ENCODE data around the gene LRRC53. TPM values are rescaled to one million over a fixed set of nuclear protein-coding genes. Genes with fewer than 3 reads are reported as not detected.
A peak's percentile ranks its signal among the peaks of the same experiment; 100 is the strongest.

The LRRC53 gene
- polyA plus RNA-seq, 1 of the 3 experiments (the other 2 are of a cell fraction): not detected

DNA sequence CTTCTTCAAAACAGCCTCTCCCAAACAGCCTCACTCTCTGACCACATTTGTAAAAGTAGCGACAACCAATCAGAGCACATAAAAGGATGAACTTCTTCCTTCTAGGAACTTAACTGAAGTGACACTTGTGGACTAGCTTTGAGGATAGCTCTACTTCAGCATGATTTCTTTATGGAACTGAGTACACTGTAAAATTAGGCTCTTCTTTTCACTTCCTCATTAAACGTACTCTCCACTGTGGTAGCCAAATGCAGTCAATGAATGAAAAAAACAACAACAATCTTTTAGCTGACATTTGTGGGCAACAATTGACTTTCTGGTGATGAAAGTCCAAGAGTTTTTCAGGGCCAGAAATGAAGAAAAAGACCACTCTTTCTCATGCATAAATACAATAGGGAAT is 9.6 kb downstream of the LRRC53 start:
- H3K4me2 ChIP-seq: no peak overlapping the region
- H2AFZ ChIP-seq (ENCODE audit: low read depth): no peak overlapping the region
- DNase-seq: no peak
- POLR2A ChIA-PET: no interaction called here
- H3K9me2 ChIP-seq: no peaks in the 10 kb centered on the region
- H3K4me1 ChIP-seq (ENCODE audit: control insufficient read depth in 1 of 2, insufficient read depth in 2 of 2, low read depth in 1 of 2, low read length in 1 of 2): peaks cover 0 to 21% of the 10 kb centered on the region in 2 experiments; a peak in 2 of 4 replicates
- no peaks in the 10 kb centered on the region for H3K79me2 ChIP-seq (ENCODE audit: insufficient read depth)
- TF ChIP-seq RAD21 (IDR thresholded peaks at IDR 0.05; ENCODE audit: low read length): no peak
- TF ChIP-seq GABPA (IDR thresholded peaks at IDR 0.05; ENCODE audit: low read depth): no peak
- TF ChIP-seq, protein P1, sequence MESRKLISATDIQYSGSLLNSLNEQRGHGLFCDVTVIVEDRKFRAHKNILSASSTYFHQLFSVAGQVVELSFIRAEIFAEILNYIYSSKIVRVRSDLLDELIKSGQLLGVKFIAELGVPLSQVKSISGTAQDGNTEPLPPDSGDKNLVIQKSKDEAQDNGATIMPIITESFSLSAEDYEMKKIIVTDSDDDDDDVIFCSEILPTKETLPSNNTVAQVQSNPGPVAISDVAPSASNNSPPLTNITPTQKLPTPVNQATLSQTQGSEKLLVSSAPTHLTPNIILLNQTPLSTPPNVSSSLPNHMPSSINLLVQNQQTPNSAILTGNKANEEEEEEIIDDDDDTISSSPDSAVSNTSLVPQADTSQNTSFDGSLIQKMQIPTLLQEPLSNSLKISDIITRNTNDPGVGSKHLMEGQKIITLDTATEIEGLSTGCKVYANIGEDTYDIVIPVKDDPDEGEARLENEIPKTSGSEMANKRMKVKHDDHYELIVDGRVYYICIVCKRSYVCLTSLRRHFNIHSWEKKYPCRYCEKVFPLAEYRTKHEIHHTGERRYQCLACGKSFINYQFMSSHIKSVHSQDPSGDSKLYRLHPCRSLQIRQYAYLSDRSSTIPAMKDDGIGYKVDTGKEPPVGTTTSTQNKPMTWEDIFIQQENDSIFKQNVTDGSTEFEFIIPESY (IDR thresholded peaks at IDR 0.05; ENCODE audit: borderline replicate concordance, low read depth): no peak
- TF ChIP-seq RCOR1 (IDR thresholded peaks at IDR 0.05; ENCODE audit: low read length): no peak
- no peak for TF ChIP-seq ELF1 (IDR thresholded peaks at IDR 0.05)
- no peak for TF ChIP-seq FOXJ3 (CRISPR knock-in tag; IDR thresholded peaks at IDR 0.05)
- TF ChIP-seq, protein P2, sequence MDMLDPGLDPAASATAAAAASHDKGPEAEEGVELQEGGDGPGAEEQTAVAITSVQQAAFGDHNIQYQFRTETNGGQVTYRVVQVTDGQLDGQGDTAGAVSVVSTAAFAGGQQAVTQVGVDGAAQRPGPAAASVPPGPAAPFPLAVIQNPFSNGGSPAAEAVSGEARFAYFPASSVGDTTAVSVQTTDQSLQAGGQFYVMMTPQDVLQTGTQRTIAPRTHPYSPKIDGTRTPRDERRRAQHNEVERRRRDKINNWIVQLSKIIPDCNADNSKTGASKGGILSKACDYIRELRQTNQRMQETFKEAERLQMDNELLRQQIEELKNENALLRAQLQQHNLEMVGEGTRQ (IDR thresholded peaks at IDR 0.05; ENCODE audit: borderline replicate concordance, low read depth, low read length): no peak
- no peak for TF ChIP-seq RFX5 (IDR thresholded peaks at IDR 0.05; ENCODE audit: low read length)
- TF ChIP-seq, protein P3, sequence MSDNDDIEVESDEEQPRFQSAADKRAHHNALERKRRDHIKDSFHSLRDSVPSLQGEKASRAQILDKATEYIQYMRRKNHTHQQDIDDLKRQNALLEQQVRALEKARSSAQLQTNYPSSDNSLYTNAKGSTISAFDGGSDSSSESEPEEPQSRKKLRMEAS (IDR thresholded peaks at IDR 0.05; ENCODE audit: low read depth): no peak
- no peak for TF ChIP-seq MXI1 (IDR thresholded peaks at IDR 0.05; ENCODE audit: low read depth, low read length)
- H3K4me3 ChIP-seq (ENCODE audit: low read depth in 2 of 2, low read length in 1 of 2): no peak overlapping the region
- H3K27ac ChIP-seq (ENCODE audit: low read depth in 2 of 2, low read length in 1 of 2): no peak overlapping the region
- CTCF ChIA-PET: interaction anchor here (0.6 to 4.9 kb wide), 17 partner anchors 8 to 1881 kb away, joined by 3 to 55 read pairs (median 6); partner anchors contain the start of genes CRYZ and TYW3
- H3K36me3 ChIP-seq (replicated peaks in 1 of 2; ENCODE audit: control insufficient read depth in 1 of 2, insufficient read depth in 2 of 2, low read length in 1 of 2): no peaks in the 10 kb centered on the region
- H3K27me3 ChIP-seq (ENCODE audit: insufficient read depth): no peaks in the 10 kb centered on the region
- H3K9ac ChIP-seq: no peak overlapping the region
- H3K9me3 ChIP-seq: no peaks in the 10 kb centered on the region
- H3F3A ChIP-seq (replicated peaks; ENCODE audit: insufficient read depth): no peaks in the 10 kb centered on the region
- 34% methylated on average over 2 of the region's 2 CpGs for WGBS (ENCODE audit: low lambda C conversion rate)
- H4K20me1 ChIP-seq (ENCODE audit: insufficient read depth): no peaks in the 10 kb centered on the region

DNA sequence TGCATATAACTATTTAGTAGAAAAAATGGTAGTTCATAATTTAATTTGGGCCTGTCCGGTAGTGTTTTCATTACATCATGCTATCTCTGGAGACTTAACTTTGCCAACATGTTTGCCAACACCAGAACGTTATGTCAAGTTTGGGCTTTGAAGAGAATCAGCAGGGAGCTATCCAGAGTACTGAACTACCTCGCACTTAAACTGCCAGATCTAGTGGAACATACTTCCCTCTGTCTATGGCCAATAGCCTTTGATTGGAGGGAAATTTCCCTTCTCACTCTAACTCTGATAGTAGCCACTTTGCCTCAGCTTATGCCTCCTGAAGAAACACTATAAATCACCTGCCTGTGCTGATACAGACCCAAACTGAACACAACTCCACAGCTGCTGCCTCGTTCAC is 10.0 kb downstream of the LRRC53 start:
- DNase-seq: no peak
- H3K4me1 ChIP-seq (ENCODE audit: control insufficient read depth in 1 of 2, insufficient read depth in 2 of 2, low read depth in 1 of 2, low read length in 1 of 2): peaks cover 0 to 21% of the 10 kb centered on the region in 2 experiments; a peak in 2 of 4 replicates
- no peaks in the 10 kb centered on the region for H3K9me3 ChIP-seq
- no peak overlapping the region for H3K4me3 ChIP-seq (ENCODE audit: low read depth in 2 of 2, low read length in 1 of 2)
- H3K9me2 ChIP-seq: no peaks in the 10 kb centered on the region
- 62% methylated on average over 4 of the region's 4 CpGs for WGBS (ENCODE audit: low lambda C conversion rate)
- no peaks in the 10 kb centered on the region for H3K27me3 ChIP-seq (ENCODE audit: insufficient read depth)
- no peak overlapping the region for H2AFZ ChIP-seq (ENCODE audit: low read depth)
- no peak overlapping the region for H3K9ac ChIP-seq
- no peak overlapping the region for H3K27ac ChIP-seq (ENCODE audit: low read depth in 2 of 2, low read length in 1 of 2)
- TF ChIP-seq NRF1 (IDR thresholded peaks at IDR 0.05; ENCODE audit: low read depth, low read length) (no peak), CHD2 (IDR thresholded peaks at IDR 0.05; ENCODE audit: low read length, partially characterized antibody) (no peak), FOSL2 (IDR thresholded peaks at IDR 0.05; ENCODE audit: borderline replicate concordance, low read depth) (no peak), NFIC (IDR thresholded peaks at IDR 0.05; ENCODE audit: borderline replicate concordance) (no peak), EZH2phosphoT487 (IDR thresholded peaks at IDR 0.05; ENCODE audit: borderline replicate concordance, low read depth) (no peak), FOXM1 (IDR thresholded peaks at IDR 0.05; ENCODE audit: low read depth) (no peak), GATA2 (CRISPR knock-in tag; IDR thresholded peaks at IDR 0.05) (no peak)
- TF ChIP-seq, protein P4, sequence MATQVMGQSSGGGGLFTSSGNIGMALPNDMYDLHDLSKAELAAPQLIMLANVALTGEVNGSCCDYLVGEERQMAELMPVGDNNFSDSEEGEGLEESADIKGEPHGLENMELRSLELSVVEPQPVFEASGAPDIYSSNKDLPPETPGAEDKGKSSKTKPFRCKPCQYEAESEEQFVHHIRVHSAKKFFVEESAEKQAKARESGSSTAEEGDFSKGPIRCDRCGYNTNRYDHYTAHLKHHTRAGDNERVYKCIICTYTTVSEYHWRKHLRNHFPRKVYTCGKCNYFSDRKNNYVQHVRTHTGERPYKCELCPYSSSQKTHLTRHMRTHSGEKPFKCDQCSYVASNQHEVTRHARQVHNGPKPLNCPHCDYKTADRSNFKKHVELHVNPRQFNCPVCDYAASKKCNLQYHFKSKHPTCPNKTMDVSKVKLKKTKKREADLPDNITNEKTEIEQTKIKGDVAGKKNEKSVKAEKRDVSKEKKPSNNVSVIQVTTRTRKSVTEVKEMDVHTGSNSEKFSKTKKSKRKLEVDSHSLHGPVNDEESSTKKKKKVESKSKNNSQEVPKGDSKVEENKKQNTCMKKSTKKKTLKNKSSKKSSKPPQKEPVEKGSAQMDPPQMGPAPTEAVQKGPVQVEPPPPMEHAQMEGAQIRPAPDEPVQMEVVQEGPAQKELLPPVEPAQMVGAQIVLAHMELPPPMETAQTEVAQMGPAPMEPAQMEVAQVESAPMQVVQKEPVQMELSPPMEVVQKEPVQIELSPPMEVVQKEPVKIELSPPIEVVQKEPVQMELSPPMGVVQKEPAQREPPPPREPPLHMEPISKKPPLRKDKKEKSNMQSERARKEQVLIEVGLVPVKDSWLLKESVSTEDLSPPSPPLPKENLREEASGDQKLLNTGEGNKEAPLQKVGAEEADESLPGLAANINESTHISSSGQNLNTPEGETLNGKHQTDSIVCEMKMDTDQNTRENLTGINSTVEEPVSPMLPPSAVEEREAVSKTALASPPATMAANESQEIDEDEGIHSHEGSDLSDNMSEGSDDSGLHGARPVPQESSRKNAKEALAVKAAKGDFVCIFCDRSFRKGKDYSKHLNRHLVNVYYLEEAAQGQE (IDR thresholded peaks at IDR 0.05; ENCODE audit: low read depth, low read length): peak; percentile 97
- H4K20me1 ChIP-seq (ENCODE audit: insufficient read depth): no peaks in the 10 kb centered on the region
- POLR2A ChIA-PET: no interaction called here
- CTCF ChIA-PET: interaction anchor here (0.6 to 4.9 kb wide), 10 partner anchors 8 to 1880 kb away, joined by 3 to 55 read pairs (median 12); no protein-coding TSS in a partner anchor
- H3F3A ChIP-seq (replicated peaks; ENCODE audit: insufficient read depth): no peaks in the 10 kb centered on the region
- H3K4me2 ChIP-seq: no peak overlapping the region
- no peaks in the 10 kb centered on the region for H3K79me2 ChIP-seq (ENCODE audit: insufficient read depth)
- H3K36me3 ChIP-seq (replicated peaks in 1 of 2; ENCODE audit: control insufficient read depth in 1 of 2, insufficient read depth in 2 of 2, low read length in 1 of 2): no peaks in the 10 kb centered on the region
